ENCODE measurements around the gene LDLRAD4.

- TF ChIP-seq FOXM1 (IDR thresholded peaks at IDR 0.05; ENCODE audit: borderline replicate concordance) (no peak), FOXK2 (IDR thresholded peaks at IDR 0.05) (no peak), SP1 (IDR thresholded peaks at IDR 0.05) (no peak), BHLHE40 (IDR thresholded peaks at IDR 0.05; ENCODE audit: borderline replicate concordance) (no peak), HDGF (IDR thresholded peaks at IDR 0.05; ENCODE audit: borderline replicate concordance) (no peak), LEF1 (IDR thresholded peaks at IDR 0.05; ENCODE audit: borderline replicate concordance) (no peak), PKNOX1 (IDR thresholded peaks at IDR 0.05) (no peak), ARNT (IDR thresholded peaks at IDR 0.05) (no peak)
These were observed 27.0 kb downstream of the LDLRAD4 start for GRCh38 chr18:13245481-13246000.

Measured in HEK293T (cell line).